ENCODE results near the gene ADGRG4.

Gene ADGRG4

GRCh38 chrX:136395271-136395670, 94.5 kb downstream of the ADGRG4 start:
- ChIA-PET CTCF (no interaction called here), POLR2A (no interaction called here)
- TF ChIP-seq PRDM6 (tag by site-specific recombination; IDR thresholded peaks at IDR 0.05) (no peak), PATZ1 (tag by site-specific recombination; IDR thresholded peaks at IDR 0.05) (no peak), ZNF221 (tag by site-specific recombination; IDR thresholded peaks at IDR 0.05; ENCODE audit: borderline replicate concordance) (no peak), ZNF768 (tag by site-specific recombination; IDR thresholded peaks at IDR 0.05) (no peak), ZNF792 (tag by site-specific recombination; IDR thresholded peaks at IDR 0.05) (no peak), ZNF658 (tag by site-specific recombination; IDR thresholded peaks at IDR 0.05) (no peak), SETDB1 (IDR thresholded peaks at IDR 0.05; ENCODE audit: insufficient read length, low read length) (no peak), ZNF670 (tag by site-specific recombination; IDR thresholded peaks at IDR 0.05; ENCODE audit: low read depth) (no peak), ZNF16 (tag by site-specific recombination; IDR thresholded peaks at IDR 0.05; ENCODE audit: low read depth) (no peak), ZSCAN30 (tag by site-specific recombination; IDR thresholded peaks at IDR 0.05) (no peak)
- H3K4me1 ChIP-seq (ENCODE audit: control insufficient read depth, insufficient read depth, low read length), result no peaks in the 10 kb centered on the region
- no peak overlapping the region for H3K4me3 ChIP-seq (ENCODE audit: low read depth, low read length)
- no peak overlapping the region for H3K27ac ChIP-seq (ENCODE audit: extremely low read depth, low read depth, low read length)
- H3K36me3 ChIP-seq (ENCODE audit: control insufficient read depth in 2 of 2, insufficient read depth in 1 of 2, low read length in 2 of 2), result no peaks in the 10 kb centered on the region
- H3K9me3 ChIP-seq (ENCODE audit: control insufficient read depth, insufficient read depth, low read depth, low read length), result no peaks in the 10 kb centered on the region

GRCh38 chrX:136397001-136397400, 96.2 kb downstream of the ADGRG4 start:
- no peak overlapping the region for H3K27ac ChIP-seq (ENCODE audit: extremely low read depth, low read depth, low read length)
- H3K4me3 ChIP-seq (ENCODE audit: low read depth, low read length), result no peak overlapping the region
- H3K9me3 ChIP-seq (ENCODE audit: control insufficient read depth, insufficient read depth, low read depth, low read length), result no peaks in the 10 kb centered on the region
- no peaks in the 10 kb centered on the region for H3K4me1 ChIP-seq (ENCODE audit: control insufficient read depth, insufficient read depth, low read length)
- ChIA-PET CTCF (interaction anchor here (0.5 to 1.8 kb wide), 3 partner anchors 15 to 181 kb away, joined by 3 to 7 read pairs (median 4); no protein-coding TSS in a partner anchor), POLR2A (interaction anchor here (0.7 kb wide), 1 partner anchor 513 kb away, joined by 8 read pairs; no protein-coding TSS in a partner anchor)
- 0 out of 2 replicates have a peak, but pooled peaks have one; percentile 5 for TF ChIP-seq ZNF654 (tag by site-specific recombination; IDR thresholded peaks at IDR 0.05; ENCODE audit: low read depth)
- no peak for TF ChIP-seq KLF9 (tag by site-specific recombination; IDR thresholded peaks at IDR 0.05; ENCODE audit: low read depth)
- TF ChIP-seq ZNF510 (tag by site-specific recombination; IDR thresholded peaks at IDR 0.05; ENCODE audit: insufficient replicate concordance), result no peak
- no peak for TF ChIP-seq HOXD13 (CRISPR knock-in tag; IDR thresholded peaks at IDR 0.05; ENCODE audit: borderline replicate concordance)
- no peak for TF ChIP-seq ZNF596 (tag by site-specific recombination; IDR thresholded peaks at IDR 0.05)
- no peak for TF ChIP-seq ZNF843 (tag by site-specific recombination; IDR thresholded peaks at IDR 0.05)
- H3K36me3 ChIP-seq (ENCODE audit: control insufficient read depth in 2 of 2, insufficient read depth in 1 of 2, low read length in 2 of 2), result no peaks in the 10 kb centered on the region

GRCh38 chrX:136405126-136405525, 104.4 kb downstream of the ADGRG4 start:
- no peaks in the 10 kb centered on the region for H3K4me1 ChIP-seq (ENCODE audit: control insufficient read depth, insufficient read depth, low read length)
- ChIA-PET CTCF (no interaction called here), POLR2A (no interaction called here)
- H3K4me3 ChIP-seq (ENCODE audit: low read depth, low read length), result no peak overlapping the region
- H3K9me3 ChIP-seq (ENCODE audit: control insufficient read depth, insufficient read depth, low read depth, low read length), result no peaks in the 10 kb centered on the region
- no peak overlapping the region for H3K27ac ChIP-seq (ENCODE audit: extremely low read depth, low read depth, low read length)
- H3K36me3 ChIP-seq (ENCODE audit: control insufficient read depth in 2 of 2, insufficient read depth in 1 of 2, low read length in 2 of 2), result no peaks in the 10 kb centered on the region
- no peak for TF ChIP-seq ZNF473 (tag by site-specific recombination; IDR thresholded peaks at IDR 0.05)
- no peak for TF ChIP-seq PRDM6 (tag by site-specific recombination; IDR thresholded peaks at IDR 0.05)
- no peak for TF ChIP-seq ZNF184 (tag by site-specific recombination; IDR thresholded peaks at IDR 0.05)
- no peak for TF ChIP-seq BCL11B (tag by site-specific recombination; IDR thresholded peaks at IDR 0.05; ENCODE audit: low read depth)
- no peak for TF ChIP-seq ZNF580 (tag by site-specific recombination; IDR thresholded peaks at IDR 0.05)
- TF ChIP-seq ZBTB26 (tag by site-specific recombination; optimal IDR thresholded peaks at IDR 0.05), result no peak
- TF ChIP-seq ZFP69B (tag by site-specific recombination; IDR thresholded peaks at IDR 0.05), result no peak
- TF ChIP-seq INSM2 (tag by site-specific recombination; IDR thresholded peaks at IDR 0.05), result no peak

Measured in HEK293 (cell line).